Measurements from ENCODE around the gene ARG1. TPM values are rescaled to one million over a fixed set of nuclear protein-coding genes. Genes with fewer than 3 reads are reported as not detected.

Gene ARG1
- not detected in 2 replicates for total RNA-seq (2014; rRNA removed; shearing (Covaris generic))

GRCh38 chr6:131572686-131573415 is at the start of gene ARG1:
Gene ARG1, plus strand, starts transcription at chr6:131573226. Its CDS starts 57 bp downstream, at chr6:131573283.

GRCh38 chr6:131627724-131628682 is 55.0 kb downstream of the ARG1 start, which contains the start of gene MED23:
Gene MED23, minus strand, starts transcription at chr6:131628242. Its CDS starts 193 bp downstream, at chr6:131628049.

Other genes with a start within 250 kb of the ARG1 start
- gene MED23, start 55.0 kb downstream of the ARG1 start, total RNA-seq (2014; rRNA removed; shearing (Covaris generic)), result 10.6 and 11.5 TPM in 2 replicates
- 0.26 and 0.80 TPM in 2 replicates for gene ENPP3, start 64.1 kb downstream of the ARG1 start, total RNA-seq (2014; rRNA removed; shearing (Covaris generic))
- gene OR2A4, start 128.2 kb downstream of the ARG1 start, total RNA-seq (2014; rRNA removed; shearing (Covaris generic)), result not detected in 2 replicates
- gene CTAGE9, start 137.8 kb downstream of the ARG1 start, total RNA-seq (2014; rRNA removed; shearing (Covaris generic)), result not detected in 2 replicates
- gene ENPP1, start 234.8 kb downstream of the ARG1 start, total RNA-seq (2014; rRNA removed; shearing (Covaris generic)), result 1.4 and 1.8 TPM in 2 replicates